Measurements from ENCODE around the gene LMNTD2.

DNA sequence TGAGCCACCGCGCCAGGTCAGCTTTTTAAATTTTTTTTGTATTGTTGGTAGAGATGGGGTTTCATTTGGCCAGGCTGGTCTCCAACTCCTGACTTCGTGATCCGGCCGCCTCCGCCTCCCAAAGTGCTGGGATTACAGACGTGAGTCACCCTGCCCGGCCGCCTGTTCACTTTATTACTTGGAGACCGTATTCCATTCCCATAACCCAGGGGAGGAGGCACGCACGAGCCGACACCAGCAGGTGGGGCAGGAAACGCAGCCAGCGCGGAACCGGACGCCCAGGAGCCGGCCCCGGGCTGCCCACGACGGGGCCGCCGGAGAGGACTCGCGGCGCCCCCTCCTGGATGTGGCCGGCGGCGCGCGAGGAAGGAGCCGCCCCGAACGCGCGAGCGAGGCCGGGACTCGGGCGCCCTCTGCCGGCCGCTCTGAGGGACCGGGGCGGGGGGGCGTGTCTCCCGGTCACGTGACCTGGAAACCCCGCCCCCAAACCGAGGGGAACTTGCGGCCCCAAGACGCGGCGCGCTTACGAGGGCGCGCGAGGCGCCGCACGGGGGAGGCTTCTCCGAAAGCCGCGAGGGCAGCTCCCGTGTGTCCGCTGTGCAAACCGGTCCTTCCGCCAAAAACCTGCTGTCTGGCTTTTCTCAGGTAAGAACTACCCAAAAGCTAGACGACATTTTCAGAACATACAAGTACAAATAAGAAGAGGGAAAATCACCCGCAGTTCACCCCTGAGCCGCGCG is 41.9 kb downstream of the LMNTD2 start:
- TF ChIP-seq, protein P1, sequence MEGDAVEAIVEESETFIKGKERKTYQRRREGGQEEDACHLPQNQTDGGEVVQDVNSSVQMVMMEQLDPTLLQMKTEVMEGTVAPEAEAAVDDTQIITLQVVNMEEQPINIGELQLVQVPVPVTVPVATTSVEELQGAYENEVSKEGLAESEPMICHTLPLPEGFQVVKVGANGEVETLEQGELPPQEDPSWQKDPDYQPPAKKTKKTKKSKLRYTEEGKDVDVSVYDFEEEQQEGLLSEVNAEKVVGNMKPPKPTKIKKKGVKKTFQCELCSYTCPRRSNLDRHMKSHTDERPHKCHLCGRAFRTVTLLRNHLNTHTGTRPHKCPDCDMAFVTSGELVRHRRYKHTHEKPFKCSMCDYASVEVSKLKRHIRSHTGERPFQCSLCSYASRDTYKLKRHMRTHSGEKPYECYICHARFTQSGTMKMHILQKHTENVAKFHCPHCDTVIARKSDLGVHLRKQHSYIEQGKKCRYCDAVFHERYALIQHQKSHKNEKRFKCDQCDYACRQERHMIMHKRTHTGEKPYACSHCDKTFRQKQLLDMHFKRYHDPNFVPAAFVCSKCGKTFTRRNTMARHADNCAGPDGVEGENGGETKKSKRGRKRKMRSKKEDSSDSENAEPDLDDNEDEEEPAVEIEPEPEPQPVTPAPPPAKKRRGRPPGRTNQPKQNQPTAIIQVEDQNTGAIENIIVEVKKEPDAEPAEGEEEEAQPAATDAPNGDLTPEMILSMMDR (IDR thresholded peaks at IDR 0.05 in 8 of 11, conservative IDR thresholded peaks at IDR 0.05 in 3 of 11), result peak; percentile 80 to 100 (median 100)
- TF ChIP-seq POLR2A (IDR thresholded peaks at IDR 0.05) (peak in 1 of 3 donors; percentile 58), POLR2AphosphoS5 (IDR thresholded peaks at IDR 0.05) (peak; percentile 67 to 82 (median 78))

Measured in spleen (tissue), 7 donors.